NT2/D1 (cell line): ENCODE results near the gene PIK3C2G.

Source experiments
- YY1 ChIP-seq: IDR thresholded peaks from 2 replicates; pipeline ENCODE4 v1.6.1; 2011; ENCODE audit not compliant: insufficient read length, insufficient read depth
- ZNF274 ChIP-seq: IDR thresholded peaks from 2 replicates; pipeline ENCODE4 v1.6.1; 2011; ENCODE audit warnings: mild to moderate bottlenecking, low read depth, low read length

DNA sequence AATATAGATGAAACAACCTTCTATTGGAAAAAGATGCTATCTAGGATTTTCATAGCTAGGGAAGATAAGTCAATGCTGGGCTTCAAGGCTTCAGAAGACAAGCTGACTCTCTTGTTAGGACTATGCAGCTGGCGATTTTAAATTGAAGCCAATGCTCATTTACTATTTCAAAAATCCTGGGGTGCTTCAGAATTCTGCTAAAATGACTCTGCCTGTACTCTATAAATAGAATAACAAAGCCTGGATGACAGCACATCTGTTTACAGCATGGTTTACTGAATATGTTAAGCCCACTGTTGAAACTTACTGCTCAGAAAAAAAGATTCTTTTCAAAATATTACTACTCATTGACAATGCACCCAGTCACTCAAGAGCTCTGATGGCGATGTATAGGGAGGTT is 155.1 kb downstream of the PIK3C2G start:
- TF ChIP-seq YY1 (no peak), ZNF274 (no peak)
